GM18861 (cell line): ENCODE data around the gene MAVS.

Experiments used
- ATAC-seq: cut with Tn5 transposase; IDR thresholded peaks from one replicate; pipeline ENCODE4 v1.9.1; 2021; ENCODE audit not compliant: unreplicated experiment

The MAVS gene

GRCh38 chr20:3846740-3847428 lies at the start of gene MAVS:
Gene MAVS, plus strand, starts transcription at chr20:3846834. Its CDS starts 7,791 bp downstream, at chr20:3854625.
- ATAC-seq, result peak; percentile 88

- ATAC-seq, result no peak
These were observed 49.4 kb upstream of the MAVS start for GRCh38 chr20:3797226-3797545.

- no peak for ATAC-seq
These were observed 48.9 kb upstream of the MAVS start for GRCh38 chr20:3797592-3798372.

DNA sequence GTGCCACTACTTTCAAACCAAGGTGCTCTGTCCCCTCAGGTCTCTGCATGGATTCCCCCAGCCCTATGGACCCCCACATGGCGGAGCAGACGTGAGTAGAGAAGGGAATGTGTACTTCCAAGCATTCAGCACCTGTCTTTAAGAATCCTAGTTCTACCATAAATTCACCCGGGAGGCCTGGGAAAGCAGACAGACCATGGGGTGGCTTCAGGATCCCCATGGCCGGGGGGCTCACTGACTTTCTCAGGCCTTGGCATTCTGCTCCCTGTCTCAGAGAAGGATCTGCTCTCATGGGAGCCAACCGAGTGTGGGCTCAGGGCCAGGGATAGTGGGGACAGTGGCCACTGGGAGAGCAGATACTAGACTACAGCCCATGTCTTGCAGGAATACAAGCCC lies 48.3 kb upstream of the MAVS start:
- ATAC-seq, result no peak

DNA sequence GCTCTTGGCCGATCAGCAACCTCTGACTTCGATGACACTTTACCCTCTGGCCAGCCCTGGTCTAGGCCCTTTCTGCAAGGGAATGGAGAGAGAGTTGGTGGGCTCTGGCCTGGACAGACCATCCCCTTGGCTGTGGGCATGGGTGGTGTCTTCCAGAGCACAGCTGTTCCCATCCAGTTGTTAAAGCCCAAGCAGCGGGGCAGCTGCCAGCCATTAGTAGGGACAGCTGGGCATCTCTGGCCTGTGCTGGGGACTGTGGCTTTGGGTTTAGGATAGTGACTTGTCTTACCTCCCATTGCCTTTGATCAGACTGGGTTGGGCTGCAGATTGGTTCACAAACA lies 47.8 kb upstream of the MAVS start:
- ATAC-seq, result no peak

DNA sequence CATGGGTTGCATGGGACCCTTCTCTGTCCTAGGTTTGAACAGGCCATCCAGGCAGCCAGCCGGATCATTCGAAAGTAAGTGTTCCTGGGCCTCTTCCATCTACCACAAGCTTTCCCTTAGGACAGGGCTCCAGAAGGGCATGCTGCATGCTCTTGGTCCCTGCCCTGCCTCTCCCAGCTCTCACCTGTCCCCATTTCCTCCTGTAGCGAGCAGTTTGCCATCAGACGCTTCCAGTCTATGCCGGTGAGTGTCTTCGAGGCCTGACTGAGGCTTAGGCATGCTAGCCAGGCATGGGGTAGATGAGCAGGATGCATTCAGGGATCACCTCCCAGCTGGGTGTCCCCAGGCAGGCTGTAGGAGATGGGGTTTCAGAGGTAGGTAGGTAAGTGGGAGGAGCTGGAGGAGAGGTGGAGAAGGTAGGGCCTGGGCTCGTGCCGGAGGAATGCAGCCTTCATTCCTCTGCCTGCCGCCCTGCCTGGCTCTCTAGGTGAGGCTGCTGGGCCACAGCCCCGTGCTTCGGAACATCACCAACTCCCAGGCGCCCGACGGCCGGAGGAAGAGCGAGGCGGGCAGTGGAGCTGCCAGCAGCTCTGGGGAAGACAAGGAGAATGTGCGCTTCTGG lies 46.3 kb upstream of the MAVS start:
- no peak for ATAC-seq

- ATAC-seq, result no peak
These were observed 45.8 kb upstream of the MAVS start for GRCh38 chr20:3800878-3801260.

GRCh38 chr20:3801299-3801698 lies 45.3 kb upstream of the MAVS start:
- no peak for ATAC-seq

DNA sequence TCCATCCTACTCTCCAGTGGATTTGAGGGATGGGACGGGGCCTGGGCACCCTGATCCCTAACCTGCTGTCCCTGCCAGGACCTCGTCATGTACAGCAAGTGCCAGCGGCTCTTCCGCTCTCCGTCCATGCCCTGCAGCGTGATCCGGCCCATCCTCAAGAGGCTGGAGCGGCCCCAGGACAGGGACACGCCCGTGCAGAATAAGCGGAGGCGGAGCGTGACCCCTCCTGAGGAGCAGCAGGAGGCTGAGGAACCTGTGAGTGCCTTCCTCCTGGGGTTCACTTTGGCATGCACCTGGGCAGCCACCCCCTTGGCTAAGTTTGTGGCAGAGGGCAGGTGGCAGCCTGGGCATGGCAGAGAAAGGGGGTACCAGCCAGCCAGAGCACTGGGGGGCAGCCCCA lies 44.8 kb upstream of the MAVS start:
- no peak for ATAC-seq

DNA sequence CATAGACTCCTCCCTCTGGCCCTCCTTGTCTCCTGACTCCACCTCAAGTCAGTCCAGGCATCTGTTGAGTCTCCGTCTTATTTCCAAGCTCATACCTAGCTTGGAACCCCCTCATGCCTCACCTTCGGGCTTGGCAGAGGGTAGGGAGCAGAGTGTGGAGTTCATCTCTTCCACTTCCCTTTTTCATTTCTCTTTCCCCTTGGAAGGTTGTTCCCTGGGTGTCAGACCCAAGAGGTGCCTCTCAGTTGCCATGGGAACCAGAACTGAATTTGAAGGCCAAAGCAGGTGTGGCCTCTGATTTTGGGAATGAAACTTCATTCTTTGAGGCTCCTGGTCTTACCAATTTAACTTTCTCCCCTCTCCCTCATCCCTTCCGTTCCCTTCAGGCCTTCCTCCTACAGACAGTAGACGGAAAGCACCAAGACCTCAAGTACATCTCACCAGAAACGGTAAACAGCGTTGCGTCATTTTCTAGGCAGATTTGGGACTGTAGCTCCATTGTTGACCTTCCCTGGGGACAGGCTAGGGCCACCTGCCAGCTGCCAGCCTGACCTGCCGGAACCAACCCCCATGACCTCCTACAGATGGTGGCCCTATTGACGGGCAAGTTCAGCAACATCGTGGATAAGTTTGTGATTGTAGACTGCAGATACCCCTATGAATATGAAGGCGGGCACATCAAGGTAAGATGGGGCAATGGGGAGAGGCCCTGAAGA lies 44.0 kb upstream of the MAVS start:
- no peak for ATAC-seq

DNA sequence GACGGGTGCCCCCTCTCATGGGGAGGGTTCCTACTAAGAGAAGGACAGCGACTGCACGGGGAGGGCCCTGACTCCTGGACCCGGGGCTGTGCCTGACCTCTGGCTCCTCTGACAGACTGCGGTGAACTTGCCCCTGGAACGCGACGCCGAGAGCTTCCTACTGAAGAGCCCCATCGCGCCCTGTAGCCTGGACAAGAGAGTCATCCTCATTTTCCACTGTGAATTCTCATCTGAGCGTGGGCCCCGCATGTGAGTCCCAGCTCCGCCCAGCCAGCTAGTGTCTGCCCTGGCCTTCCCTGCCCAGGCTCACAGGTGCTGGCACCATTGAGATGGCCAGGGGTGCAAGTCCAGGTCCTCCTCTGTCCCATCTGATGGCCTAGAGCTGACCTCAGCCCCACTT lies 43.3 kb upstream of the MAVS start:
- no peak for ATAC-seq

DNA sequence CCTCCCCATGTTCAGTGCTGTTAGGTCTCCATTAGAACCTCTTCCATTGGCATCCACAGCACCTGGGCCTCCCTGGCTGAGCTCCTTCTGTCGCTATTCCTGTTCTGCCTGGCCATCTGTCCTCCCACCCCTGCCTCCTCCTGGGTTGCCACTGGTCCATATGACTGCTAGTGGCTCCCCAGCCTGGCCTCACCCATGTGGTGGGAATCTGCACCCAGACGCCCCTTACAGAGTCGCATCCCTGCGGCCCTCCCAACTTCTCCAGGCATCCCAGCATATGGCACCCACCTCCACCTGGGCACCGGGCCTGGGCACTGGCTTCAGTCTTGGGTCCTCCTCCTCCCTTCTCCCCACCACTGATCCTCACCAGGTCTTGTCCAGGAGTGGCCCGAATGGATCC lies 42.8 kb upstream of the MAVS start:
- no peak for ATAC-seq

GRCh38 chr20:3804254-3804751 lies 42.3 kb upstream of the MAVS start:
- no peak for ATAC-seq

DNA sequence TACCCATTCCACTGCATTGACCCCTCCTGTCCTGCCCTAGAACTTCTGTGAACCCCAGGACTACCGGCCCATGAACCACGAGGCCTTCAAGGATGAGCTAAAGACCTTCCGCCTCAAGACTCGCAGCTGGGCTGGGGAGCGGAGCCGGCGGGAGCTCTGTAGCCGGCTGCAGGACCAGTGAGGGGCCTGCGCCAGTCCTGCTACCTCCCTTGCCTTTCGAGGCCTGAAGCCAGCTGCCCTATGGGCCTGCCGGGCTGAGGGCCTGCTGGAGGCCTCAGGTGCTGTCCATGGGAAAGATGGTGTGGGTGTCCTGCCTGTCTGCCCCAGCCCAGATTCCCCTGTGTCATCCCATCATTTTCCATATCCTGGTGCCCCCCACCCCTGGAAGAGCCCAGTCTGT lies 41.9 kb upstream of the MAVS start:
- no peak for ATAC-seq

DNA sequence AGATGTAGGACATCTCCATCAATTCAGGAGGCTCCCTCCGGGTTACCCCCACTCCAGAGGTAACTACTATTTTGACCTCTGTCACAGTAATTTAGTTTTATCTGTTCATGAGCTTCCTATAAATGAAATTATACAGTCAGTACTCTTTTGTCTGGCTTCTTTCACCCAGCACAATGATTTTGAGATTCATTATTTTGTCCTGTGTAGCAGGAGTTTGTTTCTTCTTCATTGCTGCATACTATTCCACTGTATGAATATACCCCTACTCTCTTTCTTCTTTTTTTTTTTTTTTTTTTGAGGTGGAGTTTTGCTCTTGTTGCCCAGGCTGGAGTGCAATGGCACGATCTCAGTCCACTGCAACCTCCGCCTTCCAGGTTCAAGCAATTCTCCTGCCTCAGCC lies 38.1 kb upstream of the MAVS start:
- ATAC-seq, result no peak

DNA sequence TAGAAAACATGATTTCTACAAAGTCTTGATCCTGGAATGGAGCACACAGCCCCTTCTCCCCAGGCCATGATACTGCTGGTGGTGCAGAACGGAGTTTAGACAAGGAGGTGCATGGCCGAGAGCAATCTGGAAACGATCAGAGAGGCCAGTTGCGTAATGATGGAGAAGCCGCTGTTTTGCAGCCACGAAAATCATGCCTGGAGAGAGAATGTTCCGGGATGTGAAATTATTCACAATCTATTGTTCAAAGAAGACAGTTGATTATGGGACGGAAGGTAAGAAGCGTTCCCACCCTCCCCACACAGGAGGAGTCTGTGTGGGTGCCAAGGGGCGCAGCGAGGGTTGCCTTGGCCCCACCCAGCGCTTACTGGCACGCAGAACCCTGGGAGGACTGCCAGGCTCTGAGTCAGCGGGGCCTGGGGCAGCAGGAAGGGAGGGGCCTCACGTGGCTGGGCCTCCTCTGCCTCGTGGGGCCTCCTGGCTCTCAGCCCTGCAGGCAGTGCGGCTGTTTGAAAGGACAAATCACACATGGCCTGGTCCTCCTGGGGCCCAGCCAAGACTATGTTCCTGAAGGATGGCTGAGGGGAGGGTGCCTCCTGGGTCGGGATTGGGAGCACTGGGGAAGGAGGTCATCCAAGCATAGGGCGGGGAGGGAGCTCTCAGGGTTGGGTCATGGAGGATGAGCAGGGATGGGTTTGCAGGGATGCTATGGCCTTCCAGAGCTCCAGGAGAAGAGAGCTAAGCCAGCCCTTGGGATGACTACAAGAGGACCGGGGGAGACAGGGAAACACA lies 35.0 kb upstream of the MAVS start:
- no peak for ATAC-seq

DNA sequence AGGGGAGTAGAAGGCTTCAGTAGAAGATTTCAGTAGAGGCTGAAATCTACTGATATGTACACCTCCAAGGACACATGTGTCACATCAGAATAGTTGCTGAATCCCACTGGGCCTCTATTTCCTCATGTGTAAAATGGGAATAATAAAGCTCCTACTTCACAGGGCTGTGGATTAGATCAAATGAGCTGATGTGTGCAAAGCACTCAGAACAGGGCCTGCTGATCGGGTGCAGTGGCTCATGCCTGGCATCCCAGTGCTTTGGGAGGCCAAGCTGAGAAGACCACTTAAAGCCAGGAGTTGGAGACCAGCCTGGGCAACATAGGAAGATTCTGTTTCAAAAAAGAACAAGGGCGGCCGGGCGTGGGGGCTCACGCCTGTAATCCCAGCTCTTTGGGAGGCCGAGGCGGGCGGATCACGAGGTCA lies 34.4 kb upstream of the MAVS start:
- no peak for ATAC-seq

GRCh38 chr20:3812975-3813847 lies 33.4 kb upstream of the MAVS start:
- no peak for ATAC-seq

DNA sequence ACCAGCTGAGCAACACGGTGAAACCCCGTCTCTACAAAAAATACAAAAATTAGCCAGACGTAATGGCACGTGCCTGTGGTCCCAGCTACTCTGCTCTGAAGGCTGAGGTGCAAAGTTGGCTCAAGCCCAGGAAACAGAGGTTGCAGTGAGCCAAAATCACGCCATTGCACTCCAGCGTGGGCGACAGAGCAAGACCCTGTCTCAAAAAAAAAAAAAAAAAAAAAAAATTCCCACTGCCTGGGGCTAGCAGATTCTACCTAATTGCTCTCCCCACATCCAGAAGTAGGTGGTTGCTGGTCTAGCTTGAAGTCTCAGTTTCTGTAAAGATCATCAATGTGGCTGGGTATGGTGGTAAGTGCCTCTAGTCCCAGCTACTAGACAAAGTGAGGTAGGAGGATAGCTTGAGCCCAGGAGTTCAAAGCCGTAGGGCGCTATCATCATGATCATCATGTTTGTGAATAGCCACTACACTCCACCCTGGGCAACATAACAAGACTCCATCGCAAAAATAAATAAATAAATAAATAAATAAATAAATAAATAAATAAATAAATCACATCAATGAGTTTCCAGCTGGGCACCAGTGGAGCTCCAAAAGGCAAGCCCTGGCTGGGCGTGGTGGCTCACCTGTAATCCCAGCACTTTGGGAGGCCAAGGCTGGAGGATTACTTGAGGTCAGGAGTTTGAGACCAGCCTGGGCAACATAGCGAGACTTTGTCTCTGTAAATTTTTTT lies 32.6 kb upstream of the MAVS start:
- ATAC-seq, result no peak
